ENCODE results near the gene HAND1. TPM values are rescaled to one million over a fixed set of nuclear protein-coding genes. Genes with fewer than 3 reads are reported as not detected.

Gene HAND1
- total and polyA plus RNA-seq, 11 donors, result 22.4 to 44.8 (median 33.9) TPM

DNA sequence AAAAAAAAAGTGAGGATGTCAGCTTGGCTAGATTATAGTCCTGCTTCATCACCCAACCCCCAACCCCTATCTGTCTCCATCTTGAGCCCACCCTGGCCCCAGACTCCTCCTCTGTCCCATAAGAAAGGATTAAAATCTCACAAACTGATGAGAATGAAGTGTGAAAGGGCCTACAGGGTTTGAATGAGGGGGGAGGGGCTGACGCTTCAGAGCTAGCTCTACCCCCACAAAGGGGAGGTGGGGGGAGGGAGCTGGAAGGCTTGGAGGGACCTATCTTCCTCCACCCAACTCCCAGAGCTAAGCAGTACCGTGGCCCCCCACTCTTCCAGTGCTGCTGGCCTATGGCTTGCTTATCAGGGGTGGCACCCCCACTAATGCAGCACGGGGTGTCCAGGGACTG is 43.7 kb upstream of the HAND1 start:
- Histone ChIP-seq H3K9me3 (no peaks in the 10 kb centered on the region), H3K27me3 (peaks cover 0 to 41% (median 12%) of the 10 kb centered on the region in 9 donors), H3K4me3 (no peak overlapping the region), H3K36me3 (no peaks in the 10 kb centered on the region), H3K27ac (no peak overlapping the region), H3K4me1 (peaks cover 0 to 18% (median 4%) of the 10 kb centered on the region in 12 donors)
- no peak for DNase-seq
- intact Hi-C loops (cut with DNase I), result loop anchor here in 4 of 10 donors (5.0 to 10.0 kb wide), 2 partner anchors 83 to 86 kb away; no protein-coding TSS in a partner anchor
- TF ChIP-seq, protein P1, sequence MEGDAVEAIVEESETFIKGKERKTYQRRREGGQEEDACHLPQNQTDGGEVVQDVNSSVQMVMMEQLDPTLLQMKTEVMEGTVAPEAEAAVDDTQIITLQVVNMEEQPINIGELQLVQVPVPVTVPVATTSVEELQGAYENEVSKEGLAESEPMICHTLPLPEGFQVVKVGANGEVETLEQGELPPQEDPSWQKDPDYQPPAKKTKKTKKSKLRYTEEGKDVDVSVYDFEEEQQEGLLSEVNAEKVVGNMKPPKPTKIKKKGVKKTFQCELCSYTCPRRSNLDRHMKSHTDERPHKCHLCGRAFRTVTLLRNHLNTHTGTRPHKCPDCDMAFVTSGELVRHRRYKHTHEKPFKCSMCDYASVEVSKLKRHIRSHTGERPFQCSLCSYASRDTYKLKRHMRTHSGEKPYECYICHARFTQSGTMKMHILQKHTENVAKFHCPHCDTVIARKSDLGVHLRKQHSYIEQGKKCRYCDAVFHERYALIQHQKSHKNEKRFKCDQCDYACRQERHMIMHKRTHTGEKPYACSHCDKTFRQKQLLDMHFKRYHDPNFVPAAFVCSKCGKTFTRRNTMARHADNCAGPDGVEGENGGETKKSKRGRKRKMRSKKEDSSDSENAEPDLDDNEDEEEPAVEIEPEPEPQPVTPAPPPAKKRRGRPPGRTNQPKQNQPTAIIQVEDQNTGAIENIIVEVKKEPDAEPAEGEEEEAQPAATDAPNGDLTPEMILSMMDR (IDR thresholded peaks at IDR 0.05), result no peak
- TF ChIP-seq POLR2A (IDR thresholded peaks at IDR 0.05), result no peak
- no peak for ATAC-seq
- 52 to 63% (median 57%) methylated on average over 2 to 3 of the region's 3 CpGs for WGBS, 4 donors

GRCh38 chr5:154520861-154521453 is 42.9 kb upstream of the HAND1 start:
- 8 to 17% (median 11%) methylated on average over 11 to 15 of the region's 15 CpGs for WGBS, 4 donors
- TF ChIP-seq, protein P1 (IDR thresholded peaks at IDR 0.05), result peak; percentile 40 to 63 (median 44)
- no peak for TF ChIP-seq POLR2A (IDR thresholded peaks at IDR 0.05)
- H3K4me1 ChIP-seq, result peaks cover 0 to 18% (median 4%) of the 10 kb centered on the region in 12 donors
- ATAC-seq (no peak), DNase-seq (no peak)
- no peaks in the 10 kb centered on the region for H3K36me3 ChIP-seq
- H3K9me3 ChIP-seq, result no peaks in the 10 kb centered on the region
- intact Hi-C loops (cut with DNase I), result loop anchor here in 4 of 10 donors (5.0 to 10.0 kb wide), 2 partner anchors 84 to 86 kb away; no protein-coding TSS in a partner anchor
- H3K4me3 ChIP-seq, result no peak overlapping the region
- H3K27me3 ChIP-seq, result peaks cover 0 to 41% (median 12%) of the 10 kb centered on the region in 9 donors
- no peak overlapping the region for H3K27ac ChIP-seq

DNA sequence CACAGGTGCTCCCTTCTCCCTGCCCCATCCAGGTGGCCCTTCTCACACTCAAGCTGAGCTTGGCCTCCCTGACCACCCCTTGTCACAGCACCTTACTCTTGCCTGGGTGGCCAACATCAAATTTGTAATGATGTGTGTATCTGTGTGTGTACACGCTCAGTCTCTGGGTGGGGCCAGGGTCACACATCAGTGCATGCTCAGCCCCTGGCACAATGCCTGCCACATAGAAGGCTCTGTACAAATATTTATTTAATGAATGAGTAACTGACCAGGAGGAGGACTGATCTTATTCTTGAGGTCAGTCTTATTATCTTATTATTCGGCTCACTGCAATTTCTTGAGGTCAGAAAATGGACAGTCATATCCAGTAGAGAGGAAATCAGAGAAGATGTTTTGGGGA is 41.3 kb upstream of the HAND1 start:
- Histone ChIP-seq H3K9me3 (no peaks in the 10 kb centered on the region), H3K27ac (no peak overlapping the region), H3K4me3 (no peak overlapping the region), H3K36me3 (no peaks in the 10 kb centered on the region), H3K4me1 (peaks cover 0 to 18% (median 4%) of the 10 kb centered on the region in 12 donors), H3K27me3 (peaks cover 0 to 46% (median 12%) of the 10 kb centered on the region in 9 donors)
- ATAC-seq (no peak), DNase-seq (no peak)
- no peak for TF ChIP-seq POLR2A (IDR thresholded peaks at IDR 0.05)
- TF ChIP-seq, protein P1 (IDR thresholded peaks at IDR 0.05), result no peak
- 62 to 79% (median 72%) methylated on average over 2 of the region's 2 CpGs for WGBS, 4 donors
- intact Hi-C loops (cut with DNase I), result no loop called here

GRCh38 chr5:154518438-154518867 is 40.4 kb upstream of the HAND1 start:
- H3K27me3 ChIP-seq, result peaks cover 0 to 53% (median 12%) of the 10 kb centered on the region in 9 donors
- WGBS, 4 donors, result 42 to 56% (median 51%) methylated on average over 8 of the region's 8 CpGs
- no peaks in the 10 kb centered on the region for H3K9me3 ChIP-seq

More at GRCh38 chr5:154518438-154518867, 40.4 kb upstream of the HAND1 start:
- Histone ChIP-seq H3K4me3 (no peak overlapping the region), H3K4me1 (peaks cover 0 to 9% (median under 1%) of the 10 kb centered on the region in 12 donors), H3K27ac (no peak overlapping the region), H3K36me3 (no peaks in the 10 kb centered on the region)
- no peak for TF ChIP-seq POLR2A (IDR thresholded peaks at IDR 0.05)
- TF ChIP-seq, protein P1 (IDR thresholded peaks at IDR 0.05), result no peak
- ATAC-seq (no peak), DNase-seq (no peak)
- intact Hi-C loops (cut with DNase I), result no loop called here
